HTERT RPE-1 (cell line): Measurements from ENCODE around the gene MED23.

Source experiments
- in situ Hi-C: fragments of 300-500 bp; cut with MboI; formaldehyde crosslinking; loops from 4 replicates; pipeline ENCODE4 v1.14.3; 2020; ENCODE audit warnings: low sequenced_read_pairs

The MED23 gene

DNA sequence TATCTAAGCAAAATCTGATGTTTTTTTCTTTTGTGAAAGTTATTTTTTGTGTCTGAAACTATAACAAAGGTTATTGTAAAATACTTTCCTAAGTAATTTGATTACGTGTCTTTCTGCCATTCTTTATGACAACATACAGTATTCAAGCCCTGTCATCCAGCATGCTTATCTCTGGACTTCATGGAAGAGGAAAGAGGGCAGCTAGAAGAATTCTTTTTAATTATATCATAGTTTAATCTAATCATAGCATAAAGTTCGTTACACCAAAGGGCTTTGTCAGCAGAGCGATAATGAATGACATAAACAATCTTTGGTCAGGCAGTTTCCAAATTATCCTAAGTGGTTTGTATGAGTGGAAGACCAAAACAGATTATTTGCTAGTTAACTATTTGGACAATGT lies 12.5 kb upstream of the MED23 start:
- in situ Hi-C loops: no loop called here

DNA sequence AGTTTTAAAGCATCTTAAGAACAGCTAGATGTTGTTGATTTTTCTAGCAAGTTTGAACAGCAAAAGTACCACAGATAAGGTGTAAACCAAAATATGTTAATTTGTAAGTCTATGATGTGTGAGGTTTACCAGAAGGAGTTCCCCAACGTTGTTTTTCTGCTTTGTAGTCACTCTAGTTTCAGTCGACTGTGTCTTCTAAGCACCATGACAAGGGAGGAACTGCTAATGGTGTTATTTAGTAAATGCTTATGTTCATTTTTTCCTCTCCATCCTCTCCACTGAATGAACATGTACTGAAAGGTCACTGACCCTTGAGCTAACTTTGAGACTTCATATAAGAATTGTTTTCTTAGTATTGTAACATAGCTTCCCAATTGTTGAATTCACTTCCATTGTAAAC lies 12.1 kb upstream of the MED23 start:
- in situ Hi-C loops: no loop called here

DNA sequence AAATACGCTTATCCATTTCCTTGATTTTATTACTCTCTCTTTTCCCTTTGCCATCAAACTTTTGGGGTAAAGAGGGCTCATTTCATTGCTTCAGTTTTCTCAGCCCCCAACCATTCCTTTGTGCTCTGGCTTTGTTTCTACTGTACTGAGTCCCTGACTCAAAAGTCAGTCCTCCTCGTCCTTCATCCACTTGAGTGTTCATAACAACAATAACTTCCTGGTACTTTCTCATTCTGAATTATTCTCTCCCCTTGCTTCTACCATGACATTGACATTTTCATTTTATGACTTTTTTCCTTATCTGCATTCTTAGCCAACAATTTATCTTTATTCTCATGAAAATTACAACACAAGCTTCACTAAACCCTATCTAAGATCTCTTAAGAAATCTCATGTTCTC lies 10.0 kb upstream of the MED23 start:
- in situ Hi-C loops: no loop called here

DNA sequence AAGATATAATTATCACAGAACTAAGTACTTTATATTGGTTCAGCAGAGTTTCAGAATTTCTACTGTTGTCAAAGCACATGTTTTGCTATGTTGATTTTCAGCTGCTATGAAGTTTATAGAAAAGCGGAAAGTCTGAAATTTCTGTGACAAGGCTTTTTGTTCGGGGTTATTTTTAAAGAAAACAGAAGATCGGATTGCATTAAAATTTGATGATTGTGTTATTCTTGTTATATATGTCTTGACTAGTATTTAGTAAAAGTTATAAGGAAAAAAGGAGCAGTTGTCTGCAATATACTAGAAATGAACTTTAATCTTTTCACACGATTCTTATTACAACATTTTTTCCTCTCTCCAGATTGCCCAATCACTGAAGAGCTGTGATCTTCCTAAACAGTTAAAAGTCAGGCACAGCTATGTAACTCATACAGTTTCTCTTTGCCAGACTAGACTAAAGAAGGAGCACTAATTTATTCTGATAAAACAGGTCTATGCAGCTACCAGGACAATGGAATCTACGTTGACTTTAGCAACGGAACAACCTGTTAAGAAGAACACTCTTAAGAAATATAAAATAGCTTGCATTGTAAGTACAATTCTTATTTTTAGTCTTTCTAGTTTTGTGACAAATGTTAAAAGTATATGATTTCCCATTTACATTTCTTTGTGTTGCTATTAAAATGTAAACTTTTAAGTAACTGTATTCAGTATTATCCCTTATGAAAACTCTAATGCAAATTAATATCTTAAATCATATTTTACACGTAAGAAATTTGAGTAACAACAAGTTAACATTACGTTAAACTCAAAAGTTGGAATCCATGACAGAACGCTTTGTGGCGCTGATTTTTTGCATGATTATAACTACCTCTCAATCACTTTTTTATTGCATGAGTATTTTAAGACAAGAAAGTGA lies 9.1 kb upstream of the MED23 start, which contains the start of gene ENPP3:
ENPP3 (plus strand) TSS at position 423 of the 913 bp plus-strand sequence; CDS start at position 506, 83 bp downstream.
- in situ Hi-C loops: no loop called here

DNA sequence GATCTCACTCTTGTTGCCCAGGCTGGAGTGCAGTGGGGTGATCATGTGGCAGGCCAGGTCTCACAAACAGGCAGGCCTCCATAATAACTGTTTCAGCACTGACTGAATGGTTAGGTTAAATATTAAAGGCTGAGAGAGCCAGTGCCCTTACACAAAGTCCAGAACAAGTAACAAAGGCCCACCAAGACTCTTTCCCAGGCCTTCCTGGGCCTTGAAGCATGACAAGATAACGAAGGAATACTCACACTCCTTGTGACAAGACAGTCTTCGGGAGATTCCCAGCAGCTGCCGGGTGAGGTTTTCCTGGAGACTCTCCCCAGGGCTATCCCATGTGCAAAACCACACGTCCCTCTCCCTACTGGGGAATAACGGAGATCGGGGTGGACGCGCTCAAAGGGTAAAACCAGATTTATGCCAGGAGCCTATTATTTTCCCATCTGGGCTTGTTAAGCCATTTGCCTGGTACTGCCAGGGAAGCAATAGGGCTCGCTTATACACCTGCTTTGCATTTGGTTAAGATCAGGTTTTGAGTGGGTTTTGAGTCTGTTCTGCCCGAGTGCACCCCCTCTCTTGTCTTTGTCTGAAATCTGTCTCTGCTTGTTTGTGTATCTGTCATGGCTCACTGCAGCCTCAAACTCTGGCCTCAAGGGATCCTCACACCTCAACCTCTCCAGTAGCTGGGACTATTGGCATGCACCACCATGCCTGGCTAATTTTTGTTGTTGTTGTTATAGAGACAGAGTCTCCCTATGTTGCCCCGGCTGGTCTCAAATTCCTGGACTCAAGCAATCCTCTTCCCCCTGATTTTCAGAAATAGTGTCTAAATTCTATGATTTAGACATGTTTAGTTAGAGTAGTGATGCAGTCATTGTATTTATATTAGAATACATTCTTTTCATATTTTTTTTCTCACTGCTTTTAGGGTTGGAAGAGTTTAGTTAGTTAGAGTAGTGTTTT lies 7.6 kb upstream of the MED23 start:
- in situ Hi-C loops: no loop called here

DNA sequence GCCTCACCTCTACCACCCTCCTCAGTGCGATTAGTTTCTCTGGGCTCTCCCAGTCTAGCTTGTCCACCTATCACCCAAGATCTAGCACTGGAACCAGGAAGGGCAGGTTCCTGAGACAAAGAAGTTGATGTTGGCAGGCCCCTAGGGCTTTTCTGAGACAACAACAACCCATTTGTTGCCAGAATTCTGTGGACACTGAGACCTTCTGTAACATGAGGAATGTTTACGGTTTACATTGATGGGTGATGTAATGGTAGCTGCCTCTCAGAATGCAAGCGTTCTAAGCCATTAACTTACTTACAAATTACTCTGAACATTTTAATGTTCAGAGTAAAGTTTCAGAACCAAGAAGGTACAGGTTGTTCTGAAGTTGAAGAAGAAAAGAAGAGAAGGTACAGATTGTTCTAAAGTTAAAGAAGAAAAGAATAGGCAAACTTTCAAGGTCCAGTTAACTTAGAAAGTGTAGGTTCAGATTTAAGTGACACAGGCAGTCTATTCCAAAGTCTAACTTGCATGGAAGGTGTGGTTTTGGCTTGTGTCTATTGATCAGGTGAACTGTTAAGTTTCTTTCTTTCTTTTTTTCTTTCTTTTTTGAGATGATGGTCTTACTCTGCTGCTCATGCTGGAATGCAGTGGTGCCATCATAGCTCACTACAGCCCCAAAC lies 3.7 kb upstream of the MED23 start:
- in situ Hi-C loops: no loop called here

DNA sequence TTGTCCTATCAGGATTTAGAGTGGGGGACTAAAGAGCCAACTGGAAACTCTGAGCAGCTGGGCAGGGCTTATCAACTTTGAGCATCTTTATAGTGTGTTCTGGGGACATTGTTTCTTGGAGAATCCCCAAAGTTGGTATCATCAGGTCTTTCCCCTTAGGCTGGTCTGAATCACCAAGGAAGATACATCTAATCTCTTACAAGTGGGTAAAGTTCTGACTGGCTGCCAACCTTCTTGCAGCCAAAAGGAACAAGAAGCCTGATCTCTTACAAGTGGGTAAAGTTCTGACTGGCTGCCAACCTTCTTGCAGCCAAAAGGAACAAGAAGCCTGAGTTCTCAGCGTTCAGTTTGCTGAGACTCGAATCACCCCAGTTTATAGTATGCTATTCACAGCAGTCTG lies 1.6 kb upstream of the MED23 start:
- in situ Hi-C loops: no loop called here

DNA sequence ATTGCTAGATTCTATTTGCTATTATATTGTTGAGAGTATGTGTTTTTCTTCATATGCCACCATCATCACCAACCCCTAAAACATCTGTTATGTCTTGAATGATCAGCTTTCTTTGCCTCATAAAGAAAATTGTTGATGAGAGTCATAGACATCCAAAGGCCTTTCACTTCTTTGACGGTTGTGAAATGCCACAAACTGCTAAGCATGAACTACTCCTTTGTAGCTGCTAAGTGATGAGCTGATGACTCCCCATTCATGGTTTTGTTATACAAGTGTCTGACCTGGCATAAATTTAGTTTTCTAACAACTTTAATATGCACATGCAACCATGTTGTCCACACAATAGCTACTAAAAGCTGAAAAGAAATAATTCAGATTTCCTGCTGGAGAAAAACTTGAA lies 684 bp upstream of the MED23 start:
- in situ Hi-C loops: no loop called here

DNA sequence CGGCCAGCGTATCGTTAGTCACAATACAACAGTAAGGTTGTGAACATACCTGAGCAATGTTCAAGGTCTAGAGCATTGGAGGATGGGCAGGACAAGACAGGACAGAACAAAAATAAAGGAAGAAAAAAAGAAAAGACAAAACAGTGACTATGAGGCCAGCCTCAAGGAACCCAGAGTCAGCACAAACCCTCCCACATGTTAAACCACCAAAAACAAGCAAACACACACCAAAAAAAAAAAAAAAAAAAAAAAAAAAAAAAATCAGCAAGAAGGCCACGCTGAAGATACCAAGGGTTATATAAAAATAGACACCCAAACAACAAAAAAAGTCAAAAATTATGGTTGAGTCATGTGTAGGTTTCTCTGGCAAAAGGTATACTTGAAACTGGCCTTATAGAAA lies 12.8 kb downstream of the MED23 start:
- in situ Hi-C loops: no loop called here

DNA sequence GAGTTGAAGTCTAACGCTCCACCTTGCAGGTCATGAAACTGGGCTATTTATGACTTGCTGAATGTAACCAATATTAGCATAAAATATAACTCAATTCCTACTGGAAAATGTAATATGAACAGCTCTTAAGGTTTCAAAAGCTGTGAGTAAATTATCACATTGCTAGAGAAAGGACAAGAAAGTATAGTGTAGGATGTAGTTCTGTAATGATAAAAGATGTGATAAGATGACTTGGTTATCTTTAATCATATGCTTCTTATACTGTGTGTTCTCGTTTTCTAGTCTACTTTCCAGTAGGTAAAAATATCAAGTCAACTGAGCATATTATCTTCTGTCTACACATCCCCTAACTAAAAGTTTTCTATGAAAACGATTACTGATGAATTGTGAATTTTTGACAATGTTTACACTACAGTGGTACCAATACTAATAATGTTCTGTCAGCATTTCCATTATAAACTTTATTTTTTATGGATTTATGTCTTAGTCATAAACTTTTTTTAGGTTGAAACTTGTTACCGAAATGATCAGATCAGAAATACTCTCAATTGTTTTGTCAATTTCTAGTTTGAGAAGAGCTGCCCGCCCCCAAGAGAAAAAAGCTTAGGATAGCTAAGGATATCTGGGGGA lies 14.6 kb downstream of the MED23 start:
- in situ Hi-C loops: no loop called here

DNA sequence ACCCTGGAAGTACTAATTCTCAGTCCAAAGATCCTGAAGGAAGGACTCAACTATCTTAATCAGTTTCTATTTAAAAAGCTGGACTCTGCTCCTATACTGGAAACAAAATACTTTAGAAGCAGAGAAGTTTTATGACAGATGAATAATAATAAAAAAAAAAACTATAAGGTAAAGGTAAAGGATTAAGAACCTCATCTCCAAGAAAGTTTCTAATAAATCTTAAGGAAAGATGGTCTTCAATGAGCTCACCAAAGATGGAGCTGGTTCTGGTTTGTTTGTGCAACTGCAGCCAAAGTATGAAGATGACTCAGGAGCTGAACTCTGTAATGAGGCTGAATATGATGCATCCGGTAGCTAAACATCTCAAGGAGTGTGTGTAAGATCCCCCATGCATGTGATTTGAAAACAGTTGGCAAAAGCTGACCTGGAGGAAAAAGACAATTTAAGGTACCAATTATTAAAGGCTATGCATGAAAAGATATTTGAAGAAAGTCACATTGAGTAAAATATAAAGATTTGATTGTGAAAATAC lies 25.2 kb downstream of the MED23 start:
- in situ Hi-C loops: no loop called here

DNA sequence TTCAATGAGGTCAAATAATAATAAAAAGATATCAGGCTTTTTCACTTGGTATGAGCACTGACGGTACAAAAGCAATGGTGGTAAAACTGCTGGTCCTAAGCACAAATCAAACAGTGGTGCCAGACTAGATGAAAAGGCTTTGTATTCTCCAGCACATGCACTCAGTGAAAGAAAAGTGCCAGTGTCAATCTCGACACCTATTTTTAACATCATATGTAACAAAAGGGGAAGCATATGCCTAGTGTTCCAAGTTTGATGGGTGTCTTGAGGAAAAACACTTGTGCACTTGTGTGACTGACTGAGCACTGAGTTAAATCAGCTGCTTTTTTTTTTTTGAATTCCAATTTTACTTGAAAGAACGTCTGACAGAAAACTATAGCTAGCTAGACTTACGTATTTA lies 27.3 kb downstream of the MED23 start:
- in situ Hi-C loops: no loop called here

DNA sequence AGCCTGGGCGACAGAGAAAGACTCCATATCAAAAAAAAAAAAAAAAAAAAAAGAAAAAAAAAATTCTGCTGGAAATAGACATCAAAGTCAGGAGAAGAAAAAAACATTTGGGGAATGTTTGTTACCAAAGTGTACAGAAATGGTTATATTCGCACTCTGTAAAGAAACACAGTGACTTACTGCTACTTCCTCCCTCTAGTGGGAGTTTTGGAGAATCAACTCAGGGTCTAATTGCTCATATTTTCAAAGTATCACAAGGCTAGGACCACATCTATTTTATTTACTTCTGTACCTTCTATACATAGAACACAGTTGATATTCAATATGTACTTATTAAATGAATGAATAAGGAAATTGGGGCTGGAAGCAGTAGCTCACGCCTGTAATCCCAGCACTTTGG lies 30.6 kb downstream of the MED23 start:
- in situ Hi-C loops: no loop called here

DNA sequence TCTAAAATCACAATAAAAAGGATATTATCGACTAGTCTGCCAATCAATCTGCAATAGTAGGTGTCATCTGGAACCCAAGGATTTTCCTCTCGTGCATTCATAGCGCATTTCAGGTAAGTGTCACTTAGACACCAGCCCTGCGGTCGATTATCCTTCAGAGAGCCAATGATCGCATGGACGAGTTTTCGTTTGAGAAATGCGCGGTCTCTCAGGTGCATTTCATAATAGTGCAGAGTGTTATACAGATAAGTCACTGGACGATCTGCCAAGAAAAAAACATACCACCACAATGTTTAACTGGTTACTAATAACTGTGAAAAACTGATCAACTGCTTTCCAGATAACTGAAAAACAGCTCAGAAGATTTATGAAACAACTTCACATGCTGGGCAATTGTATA lies 34.0 kb downstream of the MED23 start:
- in situ Hi-C loops: no loop called here

DNA sequence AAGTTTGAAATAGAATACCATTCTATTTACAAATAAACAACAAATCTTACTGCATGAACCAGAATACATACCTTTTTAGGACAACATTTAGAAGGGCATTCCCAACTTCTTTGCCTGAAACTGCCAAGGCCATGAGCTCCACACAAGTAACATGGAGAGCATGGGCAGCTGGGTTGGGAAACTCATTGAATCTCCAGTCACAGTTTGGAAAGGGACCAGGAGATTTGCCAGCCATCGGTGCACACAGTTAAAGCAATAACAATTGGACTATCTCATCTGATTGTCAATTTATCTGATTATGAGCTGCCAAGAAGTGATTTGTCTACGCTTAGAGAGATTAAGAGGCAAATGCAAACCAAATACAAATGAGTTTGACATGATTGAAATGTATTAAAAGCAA lies 35.1 kb downstream of the MED23 start:
- in situ Hi-C loops: no loop called here

DNA sequence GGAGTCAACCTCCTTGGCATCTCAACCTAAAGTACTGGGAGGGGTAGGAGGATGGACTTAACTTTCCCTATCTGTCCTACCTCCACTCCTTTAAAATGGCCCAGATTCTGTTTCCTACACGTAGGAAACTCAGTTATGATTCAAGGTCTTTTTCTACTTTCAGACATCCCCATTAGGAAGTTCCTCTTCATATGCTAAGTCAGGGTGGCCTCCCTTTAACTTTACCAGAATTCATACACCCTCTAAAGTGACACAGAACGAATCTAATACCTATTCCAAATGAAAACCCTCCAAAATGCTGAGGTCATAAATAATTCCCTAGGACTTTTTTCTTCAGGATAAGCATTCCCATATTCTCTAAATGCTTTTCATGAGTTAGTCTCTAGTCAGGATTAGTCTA lies 39.4 kb downstream of the MED23 start:
- in situ Hi-C loops: no loop called here

DNA sequence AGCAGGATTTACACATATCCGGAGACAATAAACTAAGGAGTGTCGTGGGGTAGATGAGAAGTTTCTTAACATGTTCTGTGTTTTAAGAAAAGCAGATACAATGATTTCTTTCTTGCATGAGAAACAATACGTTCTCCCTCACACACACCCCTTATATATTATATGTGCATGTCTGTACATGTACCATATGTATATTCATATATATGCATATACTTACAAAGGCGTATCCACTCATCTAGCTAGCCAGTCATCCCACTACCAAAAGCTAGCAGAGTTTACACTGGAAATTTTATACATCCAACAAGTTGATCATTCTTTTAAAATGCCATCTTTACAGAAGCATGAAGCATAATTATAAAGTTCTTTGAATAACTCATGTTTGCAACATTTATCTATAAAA lies 40.1 kb downstream of the MED23 start:
- in situ Hi-C loops: no loop called here

DNA sequence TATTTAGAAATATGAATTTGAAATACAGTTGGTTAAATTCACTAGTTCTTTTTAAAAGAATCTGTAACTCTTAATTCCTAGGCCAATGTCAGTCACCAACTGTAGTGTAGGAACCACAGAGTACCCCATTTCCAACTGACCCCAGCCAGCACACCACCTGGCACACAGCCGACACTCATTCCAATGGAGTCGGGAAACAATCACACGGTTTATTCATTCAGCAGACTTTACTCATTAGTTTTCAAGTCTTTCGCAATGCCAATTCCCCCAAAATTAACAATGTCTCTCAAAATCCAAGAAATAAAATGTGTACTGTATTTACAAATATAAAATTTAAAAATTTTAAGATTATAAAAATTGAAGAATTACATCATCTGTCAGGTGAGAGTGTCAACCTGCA lies 41.5 kb downstream of the MED23 start:
- in situ Hi-C loops: no loop called here

DNA sequence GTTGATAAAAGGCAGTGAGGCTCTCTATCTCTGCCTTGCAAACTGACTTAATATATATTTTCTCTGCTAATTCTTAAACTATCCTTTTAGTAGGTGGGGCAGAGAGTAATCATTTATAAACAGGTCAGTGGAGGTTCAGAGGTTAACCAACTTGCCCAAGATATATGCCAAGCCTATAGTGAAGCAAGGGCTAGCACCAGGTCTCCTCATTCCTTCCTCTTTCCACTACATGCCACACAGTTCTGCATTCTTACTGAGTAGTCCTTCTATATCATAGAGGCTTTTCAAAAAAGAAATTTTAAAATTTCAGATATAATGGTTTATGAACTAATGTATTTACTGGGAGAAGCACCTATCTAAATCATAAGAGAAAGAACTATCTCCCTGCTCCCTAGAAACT lies 46.5 kb downstream of the MED23 start:
- in situ Hi-C loops: no loop called here

DNA sequence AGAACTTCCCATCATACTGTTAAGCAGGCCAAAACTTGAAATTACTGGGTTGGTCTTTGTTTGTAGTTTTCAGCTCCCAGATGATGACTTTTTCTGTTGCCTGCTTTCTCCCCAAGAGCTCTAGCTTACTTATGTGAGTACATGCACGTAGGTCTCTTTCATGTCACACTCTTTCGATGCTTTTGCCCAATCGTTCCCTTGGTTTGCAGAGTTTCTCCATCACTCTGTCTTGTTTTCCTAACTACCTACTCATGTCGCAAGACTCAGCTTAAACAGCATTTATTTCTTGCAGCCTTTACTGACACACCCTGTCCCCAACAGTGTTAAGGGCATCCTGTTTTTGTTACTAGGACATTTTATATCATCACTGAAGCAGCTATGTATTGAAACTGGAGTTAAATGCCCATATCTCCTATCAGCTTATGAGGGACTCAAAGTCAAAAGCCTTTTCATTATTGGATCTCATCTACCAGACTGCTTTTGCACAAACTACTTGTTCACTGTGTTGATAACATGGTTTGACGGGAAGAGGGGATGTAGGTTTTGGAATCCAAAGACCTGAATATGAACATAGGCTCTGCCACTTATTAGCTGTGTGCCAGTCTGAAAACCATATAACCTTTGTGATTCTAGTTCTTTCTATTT lies 52.1 kb downstream of the MED23 start:
- in situ Hi-C loops: no loop called here
